Tibial nerve (tissue), 4 donors: ENCODE results near the gene COL4A2.

ENCODE experiments used
- CTCF ChIP-seq, 5 experiments: fragments of 200-600 bp in 3 of 5; fragments of 450-650 bp in 2 of 5; sonication (generic) in 3 of 5; IDR thresholded peaks; one replicate each; pipeline ENCODE4 v1.5.1; 2016 to 2019; ENCODE audit warnings: antibody characterized with exemption in 5 of 5, mild to moderate bottlenecking in 3 of 5, moderate library complexity in 2 of 5
- EP300 ChIP-seq, 2 donors: sonication (generic); formaldehyde crosslinking; IDR thresholded peaks; one replicate each; pipeline ENCODE4 v1.6.1; 2017; ENCODE audit warnings: antibody characterized with exemption in 2 of 2, mild to moderate bottlenecking in 1 of 2
- POLR2A ChIP-seq, 2 donors: fragments of 450-650 bp; IDR thresholded peaks; one replicate each; pipeline ENCODE4 v1.6.1; 2017; ENCODE audit warnings: antibody characterized with exemption in 2 of 2, mild to moderate bottlenecking in 2 of 2, moderate library complexity in 2 of 2

DNA sequence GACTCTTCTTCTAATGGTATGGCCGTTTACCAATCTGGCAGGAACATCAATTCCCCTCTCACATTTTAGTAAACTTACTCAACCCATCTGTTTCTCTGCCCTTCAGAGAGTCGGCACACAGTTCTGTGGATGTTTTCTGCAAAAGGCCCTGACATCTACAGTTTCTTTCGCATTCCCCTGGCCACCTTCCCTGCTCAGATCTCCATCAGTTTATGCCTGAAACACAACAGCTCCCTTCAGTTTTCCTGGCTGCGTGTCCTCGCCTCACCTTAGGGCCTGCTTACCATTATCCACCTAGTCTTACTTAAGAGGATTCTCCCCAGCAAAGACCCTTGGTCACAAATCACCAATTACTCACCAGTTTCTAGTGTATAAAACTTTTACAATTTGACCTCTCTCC is 25.3 kb upstream of the COL4A2 start:
- TF ChIP-seq CTCF (IDR thresholded peaks at IDR 0.05) (no peak), EP300 (IDR thresholded peaks at IDR 0.05) (no peak), POLR2A (IDR thresholded peaks at IDR 0.05) (no peak)
